IMR-90 (cell line): Measurements from ENCODE around the gene RAD51AP1. TPM values are rescaled to one million over a fixed set of nuclear protein-coding genes. Genes with fewer than 3 reads are reported as not detected.

Source experiments
- ATAC-seq: fragments of 200-7000 bp; cut with Tn5 transposase; 2 replicates; pipeline ENCODE4 v1.9.1; 2020; ENCODE audit warnings: low read depth, mild to moderate bottlenecking, moderate library complexity
- BruUV-seq: library from RNA; stranded (reverse); fragments of 400-500 nt; replicated peaks from 2 replicates; lab custom pipeline; 2021; lab: Mats Ljungman, UMichigan
- CTCF ChIA-PET: fragments of 300-600 bp; formaldehyde crosslinking; extraction: SDS; loops from one replicate; lab custom pipeline; 2021; ENCODE audit warnings: antibody characterized with exemption; lab: Yijun Ruan, JAX
- POLR2A ChIA-PET: fragments of 300-600 bp; sonication (Branson Sonifier 250); formaldehyde crosslinking; loops from one replicate; lab custom pipeline; 2022; ENCODE audit warnings: antibody characterized with exemption; ENCODE audit not compliant: unreplicated experiment; lab: Charles Lee
- DNase-seq: peaks from one replicate; pipeline ENCODE4 v3.0.0; 2013
- H2AFZ ChIP-seq: replicated peaks from 2 replicates; pipeline ENCODE3; 2013; ENCODE audit warnings: low read length, mild to moderate bottlenecking; ENCODE audit not compliant: poor library complexity
- H2AK5ac ChIP-seq: 2 replicates; pipeline ENCODE4 v1.6.1; 2013; ENCODE audit warnings: low read depth, low read length, inconsistent platforms
- H2AK9ac ChIP-seq: replicated peaks from 2 replicates; pipeline ENCODE3; 2013; ENCODE audit warnings: mild to moderate bottlenecking, low read depth, low read length, moderate library complexity; ENCODE audit not compliant: poor library complexity
- H2BK120ac ChIP-seq: 2 replicates; pipeline ENCODE4 v1.6.1; 2013; ENCODE audit warnings: low read depth, low read length, inconsistent platforms
- H2BK15ac ChIP-seq: 3 replicates; pipeline ENCODE4 v1.6.1; 2013; ENCODE audit warnings: low read depth, low read length, inconsistent platforms
- H2BK20ac ChIP-seq: 2 replicates; pipeline ENCODE4 v1.6.1; 2013; ENCODE audit warnings: low read depth, mild to moderate bottlenecking, inconsistent platforms, low read length, moderate library complexity
- H2BK5ac ChIP-seq: 2 replicates; pipeline ENCODE4 v1.6.1; 2013; ENCODE audit warnings: mild to moderate bottlenecking, low read depth, low read length, inconsistent platforms; ENCODE audit not compliant: poor library complexity, severe bottlenecking
- H3K14ac ChIP-seq: replicated peaks from 2 replicates; pipeline ENCODE4 v1.6.1; 2013; ENCODE audit warnings: low read depth, low read length, inconsistent platforms
- H3K18ac ChIP-seq: 2 replicates; pipeline ENCODE4 v1.6.1; 2013; ENCODE audit warnings: low read depth, low read length, control low read depth
- H3K23ac ChIP-seq: 2 replicates; pipeline ENCODE4 v1.6.1; 2013; ENCODE audit warnings: low read depth, low read length, inconsistent platforms
- H3K27ac ChIP-seq: 2 replicates; pipeline ENCODE4 v1.5.1; 2013; ENCODE audit warnings: mild to moderate bottlenecking, control low read depth, low read length; ENCODE audit not compliant: insufficient read depth
- H3K27me3 ChIP-seq: 2 replicates; pipeline ENCODE4 v1.6.1; 2013; ENCODE audit warnings: low read length; ENCODE audit not compliant: control insufficient read depth, insufficient read depth
- H3K36me3 ChIP-seq: 2 replicates; pipeline ENCODE4 v1.6.1; 2013; ENCODE audit warnings: low read length, mixed read lengths; ENCODE audit not compliant: control insufficient read depth, insufficient read depth
- H3K4ac ChIP-seq: 2 replicates; pipeline ENCODE4 v1.6.1; 2013; ENCODE audit warnings: low read depth, low read length, inconsistent platforms
- H3K4me1 ChIP-seq: 2 replicates; pipeline ENCODE4 v1.6.1; 2013; ENCODE audit warnings: low read length, mixed read lengths; ENCODE audit not compliant: control insufficient read depth, insufficient read depth
- H3K4me2 ChIP-seq: 2 replicates; pipeline ENCODE4 v1.6.1; 2013; ENCODE audit warnings: low read depth, mild to moderate bottlenecking, control low read depth, low read length, moderate library complexity
- H3K4me3 ChIP-seq: 2 replicates; pipeline ENCODE4 v1.5.1; 2013; ENCODE audit warnings: low read depth, mild to moderate bottlenecking, control low read depth, low read length, moderate library complexity; ENCODE audit not compliant: insufficient read depth
- H3K56ac ChIP-seq: 2 replicates; pipeline ENCODE4 v1.6.1; 2013; ENCODE audit warnings: low read length, inconsistent platforms; ENCODE audit not compliant: insufficient read depth; ENCODE audit errors: extremely low read depth
- H3K79me1 ChIP-seq, 2 experiments: 2 replicates each; pipeline ENCODE4 v1.6.1; 2013; ENCODE audit warnings: low read length in 2 of 2, inconsistent platforms in 1 of 2, low read depth in 1 of 2
- H3K9ac ChIP-seq: 2 replicates; pipeline ENCODE4 v1.6.1; 2013; ENCODE audit warnings: low read depth, low read length, control low read depth
- H3K9me1 ChIP-seq: 2 replicates; pipeline ENCODE4 v1.6.1; 2013; ENCODE audit warnings: low read length, inconsistent platforms; ENCODE audit not compliant: insufficient read depth
- H3K9me3 ChIP-seq: 2 replicates; pipeline ENCODE4 v1.6.1; 2013; ENCODE audit warnings: low read length; ENCODE audit not compliant: control insufficient read depth, insufficient read depth
- H4K20me1 ChIP-seq: 2 replicates; pipeline ENCODE4 v1.6.1; 2013; ENCODE audit warnings: low read length, inconsistent platforms; ENCODE audit not compliant: insufficient read depth
- H4K5ac ChIP-seq: 2 replicates; pipeline ENCODE4 v1.6.1; 2013; ENCODE audit warnings: mild to moderate bottlenecking, low read depth, low read length, control low read depth
- H4K8ac ChIP-seq, 2 experiments: 2 replicates each; pipeline ENCODE4 v1.6.1; 2013; ENCODE audit warnings: low read depth in 2 of 2, low read length in 2 of 2, control low read depth in 1 of 2, inconsistent platforms in 1 of 2
- H4K91ac ChIP-seq: 2 replicates; pipeline ENCODE4 v1.6.1; 2013; ENCODE audit warnings: low read depth, low read length, inconsistent platforms; ENCODE audit not compliant: insufficient read depth
- CHD1 ChIP-seq: IDR thresholded peaks from 2 replicates; pipeline ENCODE4 v1.6.1; 2012; ENCODE audit warnings: low read depth, low read length, improper control_type of control experiment
- ELK1 ChIP-seq: fragments of 150-350 bp; IDR thresholded peaks from 2 replicates; pipeline ENCODE4 v1.6.1; 2016; ENCODE audit warnings: low read depth, mild to moderate bottlenecking, low read length, moderate library complexity, borderline replicate concordance
- RAD21 ChIP-seq: IDR thresholded peaks from 2 replicates; pipeline ENCODE4 v1.6.1; 2012; ENCODE audit warnings: low read length, improper control_type of control experiment
- RFX5 ChIP-seq: IDR thresholded peaks from 2 replicates; pipeline ENCODE4 v1.8.0; 2012; ENCODE audit warnings: low read depth, mild to moderate bottlenecking, low read length, moderate library complexity
- WGBS, 2 experiments: methylation state at CpG; one replicate each; pipeline versions ENCODE4 v1.1.5 to v1.1.7; 2013; ENCODE audit warnings: missing lambda C conversion rate in 2 of 2; ENCODE audit not compliant: insufficient read length in 1 of 2; ENCODE audit errors: extremely low coverage in 2 of 2; 5-methylcytosine and 5-hydroxymethylcytosine counted together
- dilution Hi-C: fragments of 300-500 bp; cut with HindIII; formaldehyde crosslinking; loops from one replicate; pipeline ENCODE4 v1.14.3; 2018; ENCODE audit warnings: low sequenced_read_pairs; ENCODE audit not compliant: unreplicated experiment
- in situ Hi-C: fragments of 300-500 bp; cut with MboI; formaldehyde crosslinking; loops from 3 replicates; pipeline ENCODE4 v1.14.3; 2019; ENCODE audit warnings: low sequenced_read_pairs, inconsistent platforms, mixed read lengths
- intact Hi-C: fragments of 100-400 bp; cut with micrococcal nuclease; formaldehyde crosslinking; loops from 2 replicates; pipeline ENCODE4 v1.10.0; 2022
- polyA plus RNA-seq, 3 experiments: library from polyadenylated mRNA; depleted of rRNA; stranded (reverse); fragments of >200 nt; gene quantifications; 2 replicates each; pipeline ENCODE4 v1.2.3, GENCODE V29; 2012; ENCODE audit warnings: low replicate concordance in 1 of 3
- total RNA-seq: library from RNA; depleted of rRNA; stranded (reverse); fragments of >200 nt; gene quantifications from 2 replicates; pipeline ENCODE4 v1.2.3, GENCODE V29; 2012

RAD51AP1 gene
- total and polyA plus RNA-seq, 2 of the 4 experiments (the other 2 are of a cell fraction), result 6.5 to 10.2 TPM

- WGBS, 2 experiments, result 100% methylated on average over 3 of the region's 6 CpGs; no CpG with 5 or more reads in 1 of the 2 experiments
- H3K9ac ChIP-seq, result no peak overlapping the region
- no peak overlapping the region for H3K27ac ChIP-seq
- no peak overlapping the region for H3K56ac ChIP-seq
- H4K8ac ChIP-seq, result no peak overlapping the region
- TF ChIP-seq RAD21 (no peak), CHD1 (no peak), RFX5 (no peak), ELK1 (no peak)
- no peak overlapping the region for H2BK5ac ChIP-seq
- H2AFZ ChIP-seq, result no peak overlapping the region
- H3K4ac ChIP-seq, result no peak overlapping the region
- no peak overlapping the region for H3K14ac ChIP-seq
- no peaks in the 10 kb centered on the region for H3K9me3 ChIP-seq
- H2BK20ac ChIP-seq, result no peak overlapping the region
- H3K27me3 ChIP-seq, result peaks cover 8% of the 10 kb centered on the region; the same call in 1 of the 2 replicates
- no peak overlapping the region for H3K18ac ChIP-seq
- no TSS peak for BruUV-seq
- no peak for ATAC-seq
- ChIA-PET CTCF (no interaction called here), POLR2A (no interaction called here)
- H3K9me1 ChIP-seq, result no peaks in the 10 kb centered on the region
- H3K36me3 ChIP-seq, result no peaks in the 10 kb centered on the region
- no peaks in the 10 kb centered on the region for H3K79me1 ChIP-seq
- H3K23ac ChIP-seq, result no peak overlapping the region
- no peak for DNase-seq
- H3K4me3 ChIP-seq, result no peak overlapping the region
- H2AK9ac ChIP-seq, result no peak overlapping the region
- intact Hi-C loops (no loop called here), in situ Hi-C loops (no loop called here), dilution Hi-C loops (no loop called here)
- no peak overlapping the region for H2BK15ac ChIP-seq
- H3K4me1 ChIP-seq, result no peaks in the 10 kb centered on the region
- H2BK120ac ChIP-seq, result no peak overlapping the region
- H4K91ac ChIP-seq, result no peak overlapping the region
- no peak overlapping the region for H3K4me2 ChIP-seq
- no peaks in the 10 kb centered on the region for H4K20me1 ChIP-seq
- H2AK5ac ChIP-seq, result no peak overlapping the region
- no peak overlapping the region for H4K5ac ChIP-seq
Measured at GRCh38 chr12:4595881-4596280, 57.2 kb downstream of the RAD51AP1 start.
